HG03060 (cell line): ENCODE data around the gene ZNF521.

ENCODE experiments used
- ATAC-seq: cut with Tn5 transposase; IDR thresholded peaks from one replicate; pipeline ENCODE4 v1.9.1; 2021; ENCODE audit warnings: low read depth, moderate number of reproducible peaks; ENCODE audit not compliant: unreplicated experiment

Gene ZNF521

GRCh38 chr18:25137197-25137472, 214.8 kb downstream of the ZNF521 start:
- no peak for ATAC-seq

GRCh38 chr18:25136416-25137196, 215.4 kb downstream of the ZNF521 start:
- ATAC-seq = no peak

GRCh38 chr18:25134861-25135260, 217.1 kb downstream of the ZNF521 start:
- ATAC-seq = no peak

GRCh38 chr18:25133879-25134278, 218.1 kb downstream of the ZNF521 start:
- no peak for ATAC-seq

- no peak for ATAC-seq
Measured at GRCh38 chr18:25132786-25133496, 219.0 kb downstream of the ZNF521 start.

- ATAC-seq = no peak
Measured at GRCh38 chr18:25126751-25127150, 225.2 kb downstream of the ZNF521 start.

GRCh38 chr18:25125680-25126079, 226.3 kb downstream of the ZNF521 start:
- ATAC-seq = no peak

- ATAC-seq = no peak
Measured at GRCh38 chr18:25123438-25124232, 228.3 kb downstream of the ZNF521 start.

- ATAC-seq = no peak
Measured at GRCh38 chr18:25121442-25121841, 230.5 kb downstream of the ZNF521 start.

- ATAC-seq = no peak
Measured at GRCh38 chr18:25113566-25113965, 238.4 kb downstream of the ZNF521 start.

- ATAC-seq = no peak
Measured at GRCh38 chr18:25112821-25113434, 239.0 kb downstream of the ZNF521 start.

- ATAC-seq = no peak
Measured at GRCh38 chr18:25111377-25112288, 240.3 kb downstream of the ZNF521 start.

- ATAC-seq = no peak
Measured at GRCh38 chr18:25109484-25109883, 242.5 kb downstream of the ZNF521 start.

GRCh38 chr18:25103468-25104155, 248.4 kb downstream of the ZNF521 start:
- no peak for ATAC-seq

- ATAC-seq = no peak
Measured at GRCh38 chr18:25102662-25103061, 249.3 kb downstream of the ZNF521 start.

GRCh38 chr18:25100418-25100817, 251.5 kb downstream of the ZNF521 start:
- no peak for ATAC-seq

GRCh38 chr18:25099895-25100294, 252.1 kb downstream of the ZNF521 start:
- no peak for ATAC-seq

- ATAC-seq = no peak
Measured at GRCh38 chr18:25097569-25098056, 254.4 kb downstream of the ZNF521 start.

GRCh38 chr18:25097057-25097456, 254.9 kb downstream of the ZNF521 start:
- no peak for ATAC-seq
